GM12878 (cell line): ENCODE data around the gene KNTC1. TPM values are rescaled to one million over a fixed set of nuclear protein-coding genes. Genes with fewer than 3 reads are reported as not detected.
A peak's percentile ranks its signal among the peaks of the same experiment; 100 is the strongest.

ENCODE experiments used
- BCL3 ChIP-seq: IDR thresholded peaks from 2 replicates; pipeline ENCODE4 v1.6.1; 2011; ENCODE audit warnings: borderline replicate concordance, low read depth, mild to moderate bottlenecking, moderate library complexity, low read length; ENCODE audit not compliant: insufficient read depth, poor library complexity, severe bottlenecking
- CBX3 ChIP-seq: fragments of 200-600 bp; sonication (generic); IDR thresholded peaks from 2 replicates; pipeline ENCODE4 v1.6.1; 2016; ENCODE audit warnings: low read depth, borderline replicate concordance
- CREB1 ChIP-seq: IDR thresholded peaks from 2 replicates; pipeline ENCODE4 v1.6.1; 2012; ENCODE audit warnings: low read depth, mild to moderate bottlenecking, inconsistent platforms
- EED ChIP-seq: sonication (generic); IDR thresholded peaks from 2 replicates; pipeline ENCODE4 v1.6.1; 2016; ENCODE audit warnings: antibody characterized with exemption, low read depth
- FOXK2 ChIP-seq: fragments of 450-650 bp; IDR thresholded peaks from 2 replicates; pipeline ENCODE4 v1.6.1; 2017; ENCODE audit warnings: mild to moderate bottlenecking, moderate library complexity
- HDAC6 ChIP-seq: fragments of 200-600 bp; sonication (generic); IDR thresholded peaks from one replicate; pipeline ENCODE4 v1.8.0; 2017; ENCODE audit warnings: antibody characterized with exemption; ENCODE audit not compliant: unreplicated experiment
- IRF3 ChIP-seq: fragments of 450-650 bp; IDR thresholded peaks from 2 replicates; pipeline ENCODE4 v1.6.1; 2014; ENCODE audit warnings: mild to moderate bottlenecking
- JUND ChIP-seq: IDR thresholded peaks from 2 replicates; pipeline ENCODE4 v1.6.1; 2012; ENCODE audit warnings: low read depth, mild to moderate bottlenecking, low read length, improper control_type of control experiment, moderate library complexity
- KLF5 ChIP-seq: fragments of 450-650 bp; IDR thresholded peaks from 2 replicates; pipeline ENCODE4 v1.6.1; 2014; ENCODE audit warnings: mild to moderate bottlenecking; ENCODE audit not compliant: partially characterized antibody
- LARP7 ChIP-seq: fragments of 450-650 bp; IDR thresholded peaks from 2 replicates; pipeline ENCODE4 v1.6.1; 2017; ENCODE audit warnings: mild to moderate bottlenecking
- MYC ChIP-seq: IDR thresholded peaks from 2 replicates; pipeline ENCODE4 v1.6.1; 2011; ENCODE audit warnings: mild to moderate bottlenecking, low read length, moderate library complexity, inconsistent platforms; ENCODE audit not compliant: insufficient read depth, insufficient replicate concordance, insufficient read length, severe bottlenecking
- NBN ChIP-seq: fragments of 450-650 bp; IDR thresholded peaks from 2 replicates; pipeline ENCODE4 v1.6.1; 2016
- NFXL1 ChIP-seq: fragments of 450-650 bp; IDR thresholded peaks from 2 replicates; pipeline ENCODE4 v1.6.1; 2017; ENCODE audit warnings: antibody characterized with exemption, mild to moderate bottlenecking, borderline replicate concordance
- PBX3 ChIP-seq: IDR thresholded peaks from 2 replicates; pipeline ENCODE4 v1.6.1; 2011; ENCODE audit warnings: mild to moderate bottlenecking, low read depth, low read length, moderate library complexity; ENCODE audit not compliant: insufficient replicate concordance
- PML ChIP-seq: IDR thresholded peaks from 2 replicates; pipeline ENCODE4 v1.6.1; 2012; ENCODE audit warnings: low read length, inconsistent platforms
- RAD21 ChIP-seq: IDR thresholded peaks from 2 replicates; pipeline ENCODE4 v1.6.1; 2011; ENCODE audit warnings: mild to moderate bottlenecking, low read depth, low read length, moderate library complexity; ENCODE audit not compliant: insufficient read depth
- RAD51 ChIP-seq: fragments of 450-650 bp; IDR thresholded peaks from 2 replicates; pipeline ENCODE4 v1.6.1; 2016; ENCODE audit warnings: moderate library complexity, mild to moderate bottlenecking, inconsistent platforms
- RB1 ChIP-seq: fragments of 450-650 bp; formaldehyde crosslinking; IDR thresholded peaks from 2 replicates; pipeline ENCODE4 v1.6.1; 2017; ENCODE audit warnings: mild to moderate bottlenecking, borderline replicate concordance
- RELB ChIP-seq: fragments of 450-650 bp; IDR thresholded peaks from 2 replicates; pipeline ENCODE4 v1.6.1; 2017; ENCODE audit warnings: low read depth, mild to moderate bottlenecking, moderate library complexity
- TAF1 ChIP-seq: IDR thresholded peaks from 2 replicates; pipeline ENCODE4 v1.6.1; 2011; ENCODE audit warnings: mild to moderate bottlenecking, low read depth, low read length, borderline replicate concordance
- ZNF24 ChIP-seq: fragments of 450-650 bp; IDR thresholded peaks from 2 replicates; pipeline ENCODE4 v1.6.1; 2017; ENCODE audit warnings: antibody characterized with exemption, mild to moderate bottlenecking
- ZNF384 ChIP-seq: IDR thresholded peaks from 2 replicates; pipeline ENCODE4 v1.6.1; 2012; ENCODE audit warnings: low read depth, mild to moderate bottlenecking, low read length, improper control_type of control experiment, borderline replicate concordance
- polyA plus RNA-seq, 11 experiments: library from polyadenylated mRNA; depleted of rRNA in 4 of 11; unstranded in 6 of 11; stranded (reverse) in 5 of 11; fragments of >200 nt; fragmentation: Nextera tagmentation in 4 of 11; fragmentation: Illumina TruSeq in 1 of 11; extraction: Ambion mirVana in 4 of 11; extraction: Trizol in 1 of 11; gene quantifications; 1 replicate in 1 of 11; 2 replicates in 10 of 11; pipeline versions ENCODE4 v1.2.1 to v1.2.3, GENCODE V29; 2011 to 2016; ENCODE audit warnings: inconsistent platforms in 2 of 11, missing spikeins in 2 of 11, low read depth in 1 of 11
- total RNA-seq, 4 experiments: library from RNA; depleted of rRNA in 3 of 4; stranded (reverse); fragments of >200 nt in 3 of 4; fragmentation: Illumina TruSeq in 1 of 4; extraction: Trizol in 1 of 4; gene quantifications; 2 replicates each; pipeline versions ENCODE4 v1.2.1 to v1.2.3, GENCODE V29; 2013 to 2021
- TF ChIP-seq, protein P1 (sequence below): IDR thresholded peaks from 2 replicates; pipeline ENCODE4 v1.6.1; 2012; ENCODE audit warnings: low read depth, low read length, improper control_type of control experiment

KNTC1 gene
- total and polyA plus RNA-seq, 10 of the 15 experiments (the other 5 are each of a cell fraction or from before 2014, with no cell fraction given): 37.2 to 118 (median 76.3) TPM

- TF ChIP-seq IRF3 (no peak), NBN (no peak; the same call in 1 of the 2 replicates), FOXK2 (peak; percentile 84), NFXL1 (no peak), RELB (peak; percentile 76; the same call in 1 of the 2 replicates), PML (peak; percentile 76), RB1 (no peak), JUND (peak; percentile 71), MYC (no peak), HDAC6 (no peak), ZNF384 (no peak), PBX3 (no peak), KLF5 (no peak), EED (peak; percentile 65), CREB1 (peak; percentile 87), RAD51 (peak; percentile 79), ZNF24 (0 out of 2 replicates have a peak, but pooled peaks have one; percentile 14), LARP7 (no peak), BCL3 (peak; percentile 73), RAD21 (0 out of 2 replicates have a peak, but pooled peaks have one; percentile 12), TAF1 (no peak), CBX3 (no peak)
- TF ChIP-seq, protein P1, sequence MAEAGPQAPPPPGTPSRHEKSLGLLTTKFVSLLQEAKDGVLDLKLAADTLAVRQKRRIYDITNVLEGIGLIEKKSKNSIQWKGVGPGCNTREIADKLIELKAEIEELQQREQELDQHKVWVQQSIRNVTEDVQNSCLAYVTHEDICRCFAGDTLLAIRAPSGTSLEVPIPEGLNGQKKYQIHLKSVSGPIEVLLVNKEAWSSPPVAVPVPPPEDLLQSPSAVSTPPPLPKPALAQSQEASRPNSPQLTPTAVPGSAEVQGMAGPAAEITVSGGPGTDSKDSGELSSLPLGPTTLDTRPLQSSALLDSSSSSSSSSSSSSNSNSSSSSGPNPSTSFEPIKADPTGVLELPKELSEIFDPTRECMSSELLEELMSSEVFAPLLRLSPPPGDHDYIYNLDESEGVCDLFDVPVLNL: no peak
These were observed 119.6 kb downstream of the KNTC1 start (continued) for GRCh38 chr12:122646517-122647217.
